Right lobe of liver (tissue), 6 donors: ENCODE data around the gene PRKACB. TPM values are rescaled to one million over a fixed set of nuclear protein-coding genes. Genes with fewer than 3 reads are reported as not detected.

ENCODE experiments used
- ATAC-seq, 4 donors: fragments of 200-7000 bp; cut with Tn5 transposase; one replicate each; pipeline ENCODE4 v1.9.1; 2020; ENCODE audit warnings: mild to moderate bottlenecking in 4 of 4, moderate library complexity in 4 of 4
- DNase-seq, 3 donors: peaks; one replicate each; pipeline ENCODE4 v3.0.0-alpha.2; 2020
- H3K27ac ChIP-seq, 3 donors: fragments of 200-600 bp; one replicate each; pipeline ENCODE4 v1.8.0; 2022
- H3K27me3 ChIP-seq, 2 donors: fragments of 200-600 bp; one replicate each; pipeline ENCODE4 v1.8.0; 2022
- H3K36me3 ChIP-seq, 4 donors: fragments of 200-600 bp; sonication (generic) in 1 of 4; one replicate each; pipeline versions ENCODE4 v1.5.1 to v1.8.0; 2017 to 2022; ENCODE audit warnings: control low read depth in 1 of 4
- H3K4me1 ChIP-seq, 4 donors: fragments of 200-600 bp; sonication (generic) in 1 of 4; one replicate each; pipeline versions ENCODE4 v1.5.1 to v1.8.0; 2017 to 2022; ENCODE audit warnings: control low read depth in 1 of 4
- H3K4me3 ChIP-seq, 3 donors: fragments of 200-600 bp; one replicate each; pipeline ENCODE4 v1.8.0; 2022
- H3K9me3 ChIP-seq, 4 donors: fragments of 200-600 bp; sonication (generic) in 1 of 4; one replicate each; pipeline versions ENCODE4 v1.5.1 to v1.8.0; 2017 to 2022; ENCODE audit warnings: control low read depth in 1 of 4
- CTCF ChIP-seq, 4 donors: fragments of 200-600 bp in 3 of 4; fragments of 450-650 bp in 1 of 4; IDR thresholded peaks; one replicate each; pipeline versions ENCODE4 v1.5.1 to v1.8.0; 2016 to 2022; ENCODE audit warnings: antibody characterized with exemption in 4 of 4, mild to moderate bottlenecking in 2 of 4
- POLR2A ChIP-seq: fragments of 450-650 bp; IDR thresholded peaks from one replicate; pipeline ENCODE4 v1.6.1; 2017; ENCODE audit warnings: antibody characterized with exemption, mild to moderate bottlenecking
- WGBS: methylation state at CpG from one replicate; pipeline ENCODE4 v1.1.6; 2018; ENCODE audit warnings: low coverage, low lambda C conversion rate; ENCODE audit not compliant: insufficient coverage; ENCODE audit errors: missing lambda C conversion rate; 5-methylcytosine and 5-hydroxymethylcytosine counted together
- intact Hi-C, 2 donors: fragments of 100-400 bp; cut with DNase I; formaldehyde crosslinking; loops; one replicate each; pipeline versions ENCODE4 v1.11.2 to v1.14.1; 2022
- long read RNA-seq: library from polyadenylated mRNA; unstranded; transcript quantifications from one replicate; pipeline ENCODE4 v2.0.0, GENCODE V29; 2019
- total RNA-seq, 6 experiments: library from RNA; depleted of rRNA in 2 of 6; stranded (reverse); fragments of >200 nt in 2 of 6; fragmentation: NEBNext Ultra II Directional in 3 of 6; extraction: Animal tissue kit (Norgen Biotek cat#: 25700) in 3 of 6; gene quantifications; one replicate each; pipeline versions ENCODE4 v1.1.0 to v1.2.4, GENCODE V29; 2016 to 2023
- donor health status: DM: no; HTN: yes; CAD: no.
- donor health status: DM: no; HTN: no; CAD: no.
- donor health status: DM: no; HTN: no; CAD: no.
- donor health status: DM: no; HTN: yes; CAD: no.
- donor health status: DM: no; HTN: yes; CAD: no.

Gene PRKACB
- total RNA-seq, result 10 to 100 TPM; 11.1 to 19.7 (median 15.6) TPM
- long read RNA-seq, partial matches to known transcripts, result 0 of 1 reads
- long read RNA-seq, other reads (novel, unspliced or antisense), result 1 of 1 reads

GRCh38 chr1:84143796-84144565 is at the start of gene PRKACB:
PRKACB (plus strand) TSS chr1:84144271; CDS start chr1:84144362, 91 bp downstream.
- intact Hi-C loops, result loop anchor here in 1 of 2 donors (10.0 kb wide), 1 partner anchor 291 kb away; no protein-coding TSS in a partner anchor
- Histone ChIP-seq H3K4me3 (peak within 1 kb of the TSS in 1 of 3 donors; percentile 3), H3K36me3 (no peaks in the 10 kb centered on the region), H3K27me3 (no peaks in the 10 kb centered on the region), H3K9me3 (peaks cover 0 to under 1% (median 0%) of the 10 kb centered on the region in 4 donors), H3K27ac (peak within 1 kb of the TSS; percentile 4 to 43 (median 31)), H3K4me1 (no peaks in the 10 kb centered on the region)
- ATAC-seq, result peak; percentile 72 to 89 (median 84)
- no peak for DNase-seq
- WGBS, result 42% methylated on average over 2 of the region's 2 CpGs
- TF ChIP-seq CTCF (IDR thresholded peaks at IDR 0.05) (no peak), POLR2A (no peak)

- Histone ChIP-seq H3K4me3 (no peak overlapping the region), H3K36me3 (no peaks in the 10 kb centered on the region), H3K27ac (no peak overlapping the region), H3K4me1 (no peaks in the 10 kb centered on the region), H3K9me3 (no peaks in the 10 kb centered on the region), H3K27me3 (no peaks in the 10 kb centered on the region)
- DNase-seq (no peak), ATAC-seq (no peak)
- no peak for TF ChIP-seq CTCF (IDR thresholded peaks at IDR 0.05)
- TF ChIP-seq POLR2A, result no peak
- intact Hi-C loops, result no loop called here
Measured at GRCh38 chr1:84095308-84095707, 48.8 kb upstream of the PRKACB start.

- DNase-seq (no peak), ATAC-seq (no peak)
- no peaks in the 10 kb centered on the region for H3K4me1 ChIP-seq
- TF ChIP-seq CTCF (IDR thresholded peaks at IDR 0.05), result no peak
- TF ChIP-seq POLR2A, result no peak
- H3K4me3 ChIP-seq, result no peak overlapping the region
- H3K27me3 ChIP-seq, result no peaks in the 10 kb centered on the region
- no peaks in the 10 kb centered on the region for H3K36me3 ChIP-seq
- intact Hi-C loops, result no loop called here
- no peak overlapping the region for H3K27ac ChIP-seq
- no peaks in the 10 kb centered on the region for H3K9me3 ChIP-seq
Measured at GRCh38 chr1:84096176-84096575, 47.9 kb upstream of the PRKACB start.

- H3K27ac ChIP-seq, result no peak overlapping the region
- TF ChIP-seq CTCF (IDR thresholded peaks at IDR 0.05), result no peak
- no peak for TF ChIP-seq POLR2A
- H3K4me3 ChIP-seq, result no peak overlapping the region
- no peaks in the 10 kb centered on the region for H3K9me3 ChIP-seq
- H3K36me3 ChIP-seq, result no peaks in the 10 kb centered on the region
- no peaks in the 10 kb centered on the region for H3K27me3 ChIP-seq
- no peak for ATAC-seq
- intact Hi-C loops, result no loop called here
- 54% methylated on average over 1 of the region's 1 CpG for WGBS
- H3K4me1 ChIP-seq, result peaks cover 0 to 3% (median 0%) of the 10 kb centered on the region in 4 donors
- DNase-seq, result no peak
Measured at GRCh38 chr1:84101204-84101603, 42.9 kb upstream of the PRKACB start.
